Measurements from ENCODE around the gene MBTPS1.

The MBTPS1 gene

GRCh38 chr16:84116720-84117493 is at the start of gene MBTPS1:
MBTPS1 (minus strand) TSS chr16:84116942; CDS start chr16:84101783, 15,159 bp downstream.
- in situ Hi-C loops (cut with HindIII; ENCODE audit: low sequenced_read_pairs), result no loop called here

GRCh38 chr16:84165746-84166145 is 49.0 kb upstream of the MBTPS1 start:
- in situ Hi-C loops (cut with HindIII; ENCODE audit: low sequenced_read_pairs), result no loop called here

DNA sequence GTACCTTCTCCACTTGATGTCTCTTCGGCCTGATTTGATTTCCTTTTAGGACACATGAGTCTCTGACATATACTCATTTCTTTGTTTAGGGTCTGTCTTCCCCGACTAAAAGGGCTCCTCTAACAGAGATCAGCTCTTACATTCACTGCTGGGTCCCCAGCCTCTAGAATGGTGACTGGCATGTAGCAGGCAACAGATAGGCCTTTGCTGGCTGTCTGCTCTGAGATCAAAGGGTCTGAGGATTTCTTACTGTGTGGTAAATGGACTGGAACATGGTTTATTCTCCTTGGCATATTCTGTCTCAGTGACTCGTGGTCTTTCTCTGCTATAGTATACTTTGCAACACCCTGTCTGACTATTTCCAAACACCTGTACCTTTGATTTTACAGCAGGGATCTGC is 45.1 kb upstream of the MBTPS1 start:
- in situ Hi-C loops (cut with HindIII; ENCODE audit: low sequenced_read_pairs), result no loop called here

DNA sequence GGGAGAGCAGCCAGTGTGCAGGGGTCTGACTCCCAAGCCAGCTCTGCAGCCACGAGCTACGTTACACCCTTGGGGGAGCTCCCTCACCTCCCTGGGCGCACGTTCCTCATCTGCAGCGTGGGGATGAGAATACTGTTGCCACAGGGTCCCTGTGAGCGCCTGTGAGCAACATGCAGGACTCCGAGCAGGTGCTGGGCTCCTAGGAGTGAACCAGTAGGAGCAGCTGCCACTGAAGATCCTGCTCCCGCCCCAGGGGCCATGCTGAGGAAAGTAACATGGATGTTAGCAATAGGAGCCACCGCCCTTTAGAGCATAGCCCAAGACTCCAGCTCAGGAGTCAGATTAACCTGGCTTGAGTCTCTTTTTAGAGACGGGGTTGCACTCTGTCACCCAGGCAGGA is 44.3 kb upstream of the MBTPS1 start:
- in situ Hi-C loops (cut with HindIII; ENCODE audit: low sequenced_read_pairs), result no loop called here

DNA sequence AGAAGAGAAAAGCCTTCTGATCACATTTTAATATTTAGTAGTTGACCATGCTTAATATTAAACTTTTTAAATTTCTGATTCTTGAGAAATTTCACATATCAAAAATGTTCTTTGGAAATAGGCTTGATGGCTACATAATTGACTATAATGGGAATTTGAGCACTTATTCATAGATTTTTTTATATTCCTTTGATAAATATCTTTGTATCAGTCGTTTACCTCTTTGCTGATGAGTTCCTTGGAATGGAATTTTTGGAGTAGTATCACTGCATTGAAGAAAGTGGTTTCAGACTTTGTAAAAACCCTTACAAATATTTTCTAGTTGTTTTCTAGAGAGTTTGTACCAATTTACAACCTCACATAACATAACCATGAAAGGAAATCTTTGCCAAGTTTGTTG is 43.1 kb upstream of the MBTPS1 start:
- in situ Hi-C loops (cut with HindIII; ENCODE audit: low sequenced_read_pairs), result no loop called here

GRCh38 chr16:84159007-84159406 is 42.3 kb upstream of the MBTPS1 start:
- in situ Hi-C loops (cut with HindIII; ENCODE audit: low sequenced_read_pairs), result no loop called here

DNA sequence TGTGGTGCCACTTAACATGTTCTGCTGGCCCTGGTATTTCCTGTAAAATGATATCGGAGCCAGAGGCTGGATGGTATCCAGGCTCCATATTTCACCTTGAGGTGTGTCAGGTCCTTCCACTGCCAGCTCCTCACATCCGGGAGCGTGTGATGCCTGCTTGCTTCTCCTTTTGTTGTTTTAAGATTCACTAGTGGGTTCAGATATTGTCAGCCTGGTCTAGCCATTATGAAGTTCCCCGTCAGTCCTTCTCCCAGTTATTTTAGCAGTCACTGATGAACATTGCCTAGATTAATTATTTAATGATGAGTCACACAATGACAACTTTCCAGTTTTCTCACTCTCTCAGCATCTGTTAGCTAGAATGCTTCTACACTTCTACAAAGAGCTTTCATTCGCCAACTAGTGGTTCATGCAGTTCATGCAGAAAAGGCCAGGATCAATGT is 39.6 kb upstream of the MBTPS1 start:
- in situ Hi-C loops (cut with HindIII; ENCODE audit: low sequenced_read_pairs), result no loop called here

DNA sequence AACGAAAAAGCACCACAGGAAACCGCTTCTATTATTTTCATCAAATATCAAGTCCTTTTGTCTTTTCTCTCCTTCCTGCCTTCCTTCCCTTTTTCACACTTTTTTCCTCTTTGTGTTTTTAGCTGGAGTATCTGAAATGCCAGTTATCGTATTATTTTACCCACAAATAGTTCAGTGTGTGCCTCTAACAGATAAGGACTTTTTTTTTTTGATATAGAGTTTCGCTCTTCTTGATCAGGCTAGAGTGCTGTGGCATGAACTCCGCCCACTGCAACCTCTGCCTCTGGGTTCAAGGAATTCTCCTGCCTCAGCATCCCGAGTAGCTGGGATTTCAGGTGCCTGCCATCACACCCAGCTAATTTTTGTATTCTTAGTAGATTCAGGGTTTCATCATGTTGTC is 39.0 kb upstream of the MBTPS1 start:
- in situ Hi-C loops (cut with HindIII; ENCODE audit: low sequenced_read_pairs), result no loop called here

GRCh38 chr16:84155226-84155625 is 38.5 kb upstream of the MBTPS1 start:
- in situ Hi-C loops (cut with HindIII; ENCODE audit: low sequenced_read_pairs), result no loop called here

- in situ Hi-C loops (cut with HindIII; ENCODE audit: low sequenced_read_pairs), result loop anchor here (5.0 kb wide), 1 partner anchor 51 kb away; no protein-coding TSS in a partner anchor
Measured at GRCh38 chr16:84153660-84154214, 37.0 kb upstream of the MBTPS1 start.

DNA sequence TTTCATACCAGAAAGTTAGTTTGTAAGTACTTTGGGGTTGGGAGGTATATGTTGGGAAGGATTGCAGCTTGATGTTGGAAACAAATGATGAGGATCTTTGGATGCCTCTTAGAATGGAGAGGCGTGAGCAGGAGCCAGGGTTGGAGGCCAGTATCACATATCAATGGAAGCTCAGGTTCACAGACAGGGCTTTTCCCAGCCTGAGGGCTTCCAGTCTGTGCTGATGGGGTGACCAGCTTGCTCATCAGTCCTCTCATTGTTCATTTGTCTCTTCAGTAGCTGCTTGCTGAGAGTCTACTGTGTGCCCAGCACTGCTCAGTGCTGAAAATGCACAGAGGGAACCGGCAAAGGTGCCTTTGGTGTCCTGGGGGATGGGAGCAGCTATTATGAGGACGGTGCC is 34.2 kb upstream of the MBTPS1 start:
- in situ Hi-C loops (cut with HindIII; ENCODE audit: low sequenced_read_pairs), result loop anchor here (5.0 kb wide), 1 partner anchor 49 kb away; no protein-coding TSS in a partner anchor

- in situ Hi-C loops (cut with HindIII; ENCODE audit: low sequenced_read_pairs), result loop anchor here (5.0 kb wide), 1 partner anchor 92 kb away; no protein-coding TSS in a partner anchor
Measured at GRCh38 chr16:84144859-84145639, 28.3 kb upstream of the MBTPS1 start, which contains the start of the genes DNAAF1 and HSDL1. DNAAF1 (plus strand) TSS chr16:84145308; CDS start chr16:84145441, 133 bp downstream. HSDL1 (minus strand) TSS chr16:84145177; CDS start chr16:84131321, 13,856 bp downstream.

DNA sequence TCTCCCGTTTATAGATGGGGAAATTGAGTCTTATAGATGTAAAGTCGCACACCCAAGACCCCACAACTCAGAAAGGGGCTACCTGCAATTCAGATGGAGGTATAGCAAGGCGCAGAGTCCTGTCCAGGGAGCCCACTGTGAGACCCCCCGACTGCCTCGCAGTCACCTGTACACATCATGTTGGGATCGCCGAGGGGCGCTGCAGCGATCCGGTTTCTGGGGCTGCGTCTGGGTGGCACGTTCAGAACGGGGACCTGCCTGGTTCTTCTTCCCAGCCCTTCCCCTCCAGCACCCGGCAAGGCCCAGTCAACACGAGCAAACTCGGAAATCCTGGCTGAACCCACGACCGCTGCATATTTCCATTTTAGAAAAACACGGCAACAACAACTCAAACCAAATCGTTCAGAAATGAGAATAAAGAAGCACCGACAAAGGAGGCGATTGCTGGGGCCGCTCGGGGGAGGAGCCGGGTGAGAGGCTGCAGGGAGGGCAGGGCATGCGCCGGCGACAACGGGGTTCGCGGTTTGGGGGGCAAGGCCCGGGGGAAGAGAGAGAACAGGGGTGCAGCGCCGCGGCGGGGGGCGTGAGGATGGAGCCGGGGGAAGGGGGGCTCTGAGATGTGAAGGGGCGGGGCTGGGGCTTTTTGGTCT is 27.6 kb upstream of the MBTPS1 start:
- in situ Hi-C loops (cut with HindIII; ENCODE audit: low sequenced_read_pairs), result loop anchor here (5.0 kb wide), 1 partner anchor 93 kb away; no protein-coding TSS in a partner anchor

DNA sequence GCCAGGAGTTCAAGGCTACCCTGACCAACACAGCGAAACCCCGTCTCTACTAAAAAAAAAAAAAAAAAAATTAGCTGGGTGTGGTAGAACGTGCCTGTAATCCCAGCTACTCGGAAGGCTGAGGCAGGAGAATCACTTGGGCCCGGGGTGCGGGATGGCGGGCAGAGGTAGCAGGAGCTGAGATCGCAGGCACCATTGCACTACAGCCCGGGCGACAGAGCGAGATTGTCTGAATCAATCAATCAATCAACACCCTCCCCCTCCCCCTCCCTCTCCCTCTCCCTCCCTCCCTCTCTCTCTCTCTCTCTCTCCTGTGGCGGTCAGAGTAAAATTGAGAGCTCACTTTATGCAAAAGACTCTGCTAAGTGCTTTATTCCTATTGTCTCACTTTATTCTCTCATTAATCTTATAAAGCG is 27.1 kb upstream of the MBTPS1 start:
- in situ Hi-C loops (cut with HindIII; ENCODE audit: low sequenced_read_pairs), result loop anchor here (5.0 kb wide), 1 partner anchor 94 kb away; no protein-coding TSS in a partner anchor

GRCh38 chr16:84143081-84143480 is 26.3 kb upstream of the MBTPS1 start:
- in situ Hi-C loops (cut with HindIII; ENCODE audit: low sequenced_read_pairs), result loop anchor here (5.0 kb wide), 1 partner anchor 94 kb away; no protein-coding TSS in a partner anchor

DNA sequence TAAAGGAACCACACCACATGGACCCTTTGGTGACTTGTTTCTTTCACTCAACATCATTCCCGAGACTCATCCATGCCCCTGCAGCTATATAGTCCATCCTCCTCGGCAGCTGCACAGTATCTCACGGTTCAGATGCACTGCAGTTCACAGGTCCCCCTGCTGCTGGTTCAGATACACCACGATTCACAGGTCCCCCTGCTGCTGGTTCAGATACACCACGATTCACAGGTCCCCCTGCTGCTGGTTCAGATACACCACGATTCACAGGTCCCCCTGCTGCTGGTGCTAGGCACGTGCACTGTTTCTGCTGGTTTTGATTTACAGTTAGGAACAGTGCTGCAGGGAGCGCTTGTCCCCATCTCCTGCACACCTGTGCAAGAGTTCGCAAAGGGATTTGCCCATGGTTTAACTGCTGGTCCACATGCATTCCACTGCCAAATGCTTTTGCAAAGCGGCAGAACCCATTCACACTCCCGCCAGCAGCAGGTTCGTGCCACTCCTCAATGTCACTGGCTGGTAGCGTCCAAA is 24.5 kb upstream of the MBTPS1 start:
- in situ Hi-C loops (cut with HindIII; ENCODE audit: low sequenced_read_pairs), result loop anchor here (5.0 kb wide), 1 partner anchor 96 kb away; no protein-coding TSS in a partner anchor

- in situ Hi-C loops (cut with HindIII; ENCODE audit: low sequenced_read_pairs), result loop anchor here (5.0 kb wide), 1 partner anchor 98 kb away; no protein-coding TSS in a partner anchor
Measured at GRCh38 chr16:84139628-84140258, 23.0 kb upstream of the MBTPS1 start.

DNA sequence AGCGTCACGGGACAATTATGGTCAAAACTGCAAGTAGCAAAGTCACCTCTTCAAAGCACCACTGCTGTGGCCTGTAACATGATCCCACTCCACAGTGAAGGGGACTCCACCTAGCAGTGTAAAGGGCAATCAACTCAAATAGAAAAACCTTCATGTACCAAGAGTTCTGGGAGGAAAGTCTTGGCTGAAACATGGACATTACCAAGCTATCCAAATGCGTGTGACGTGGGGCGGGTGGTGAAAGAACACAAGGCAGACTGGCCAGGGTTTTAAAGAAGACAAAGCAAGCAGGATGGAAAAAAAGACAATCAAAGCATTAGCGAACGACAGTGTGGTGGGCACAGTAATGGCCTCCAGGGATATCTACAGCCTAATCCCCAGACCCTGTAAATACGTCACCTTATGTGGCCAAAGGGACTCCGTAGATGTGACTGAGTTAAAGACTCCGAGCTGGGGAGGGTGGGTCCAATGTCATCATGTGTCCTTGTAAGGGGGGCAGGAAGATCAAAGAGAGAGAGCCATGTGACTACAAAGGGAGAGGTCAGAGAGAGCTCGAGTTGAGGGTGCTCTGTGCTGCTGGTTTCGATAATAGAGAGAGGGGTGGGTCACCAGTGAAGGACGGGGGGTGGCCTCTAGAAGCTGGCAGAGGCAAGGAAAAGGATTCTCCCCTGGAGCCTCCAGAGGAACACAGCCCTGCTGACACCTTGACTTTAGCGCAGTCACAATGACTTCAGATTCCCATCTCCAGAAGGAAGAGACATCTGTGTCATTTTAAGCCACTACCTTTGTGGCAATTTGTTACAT is 22.3 kb upstream of the MBTPS1 start:
- in situ Hi-C loops (cut with HindIII; ENCODE audit: low sequenced_read_pairs), result no loop called here

GRCh38 chr16:84138500-84138823 is 21.7 kb upstream of the MBTPS1 start:
- in situ Hi-C loops (cut with HindIII; ENCODE audit: low sequenced_read_pairs), result no loop called here

Measured in endothelial cell of hepatic sinusoid (primary cell).